HepG2 (cell line): ENCODE data around the gene DCC.

Experiments
- ARID2 ChIP-seq: sonication (generic); formaldehyde crosslinking; IDR thresholded peaks from 2 replicates; pipeline ENCODE4 v1.8.1; 2022; ENCODE audit warnings: mild to moderate bottlenecking, missing genetic modification reagents, borderline replicate concordance
- ASH2L ChIP-seq: fragments of 300-600, 200-600 bp; sonication (generic); IDR thresholded peaks from 2 replicates; pipeline ENCODE4 v1.7.0; 2017; ENCODE audit warnings: low read depth, mild to moderate bottlenecking, moderate library complexity, mixed read lengths, low read length; ENCODE audit not compliant: insufficient read length
- CAMTA2 ChIP-seq: sonication (generic); formaldehyde crosslinking; IDR thresholded peaks from 2 replicates; pipeline ENCODE4 v1.4.0; 2020; ENCODE audit warnings: mild to moderate bottlenecking, missing genetic modification reagents, borderline replicate concordance
- FOXP1 ChIP-seq, 2 experiments: fragments of 450-650 bp in 1 of 2; IDR thresholded peaks; 2 replicates each; pipeline ENCODE4 v1.6.1; 2017 to 2018; ENCODE audit warnings: antibody characterized with exemption in 1 of 2
- MXI1 ChIP-seq: IDR thresholded peaks from 3 replicates; pipeline ENCODE4 v1.6.1; 2012; ENCODE audit warnings: low read depth, low read length, inconsistent platforms, borderline replicate concordance
- NFATC3 ChIP-seq: sonication (generic); formaldehyde crosslinking; IDR thresholded peaks from 2 replicates; pipeline ENCODE4 v1.5.1; 2020; ENCODE audit warnings: mild to moderate bottlenecking, missing genetic modification reagents
- SMC3 ChIP-seq: IDR thresholded peaks from 2 replicates; pipeline ENCODE4 v1.6.1; 2011; ENCODE audit warnings: low read length, improper control_type of control experiment
- SRF ChIP-seq: IDR thresholded peaks from 2 replicates; pipeline ENCODE4 v1.6.1; 2011; ENCODE audit warnings: mild to moderate bottlenecking, low read depth, low read length, moderate library complexity
- YY1 ChIP-seq: IDR thresholded peaks from 2 replicates; pipeline ENCODE4 v1.6.1; 2011; ENCODE audit warnings: low read length, low read depth, moderate library complexity, mild to moderate bottlenecking; ENCODE audit not compliant: insufficient read depth, insufficient replicate concordance
- ZNF740 ChIP-seq: sonication (generic); formaldehyde crosslinking; IDR thresholded peaks from 2 replicates; pipeline ENCODE4 v1.4.0; 2020; ENCODE audit warnings: missing genetic modification reagents
- TF ChIP-seq, protein P1 (sequence below), 2 experiments: sonication (generic) in 1 of 2; formaldehyde crosslinking in 1 of 2; IDR thresholded peaks; 2 replicates each; pipeline versions ENCODE4 v1.5.1 to v1.6.1; 2011 to 2020; ENCODE audit warnings: borderline replicate concordance in 1 of 2, low read depth in 1 of 2, low read length in 1 of 2, mild to moderate bottlenecking in 1 of 2, missing genetic modification reagents in 1 of 2, moderate library complexity in 1 of 2
- TF ChIP-seq, protein P2 (sequence below): sonication (generic); formaldehyde crosslinking; IDR thresholded peaks from 2 replicates; pipeline ENCODE4 v1.5.0; 2020; ENCODE audit warnings: mild to moderate bottlenecking, missing genetic modification reagents, moderate library complexity

DNA sequence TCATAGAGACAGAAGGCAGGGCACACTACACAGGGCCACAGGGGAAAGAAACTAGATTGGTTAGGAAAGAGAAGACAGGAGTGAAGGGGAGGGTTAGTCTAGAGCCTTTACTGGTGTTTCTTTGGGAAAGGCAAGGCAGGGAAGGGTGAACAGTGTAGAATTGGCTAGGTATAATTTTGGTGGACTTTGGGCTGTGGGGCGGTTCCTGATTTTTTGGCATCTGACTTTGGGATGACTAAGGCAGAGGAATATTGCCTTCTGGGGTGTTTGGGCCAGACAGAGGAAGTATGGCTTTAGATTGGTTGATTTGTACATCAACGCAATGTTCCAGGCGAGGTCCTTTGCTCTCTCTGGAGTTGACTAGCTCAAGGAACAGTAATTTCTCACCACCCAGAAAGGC is 534.8 kb downstream of the DCC start:
- TF ChIP-seq CAMTA2 (no peak), SRF (no peak), ARID2 (CRISPR knock-in tag) (no peak), MXI1 (no peak), ASH2L (no peak), ZNF740 (CRISPR knock-in tag) (no peak), YY1 (no peak), SMC3 (no peak), NFATC3 (CRISPR knock-in tag) (no peak), FOXP1 (IDR thresholded peaks at IDR 0.05) (no peak), FOXP1 (CRISPR knock-in tag; IDR thresholded peaks at IDR 0.05) (no peak)
- TF ChIP-seq, protein P1, sequence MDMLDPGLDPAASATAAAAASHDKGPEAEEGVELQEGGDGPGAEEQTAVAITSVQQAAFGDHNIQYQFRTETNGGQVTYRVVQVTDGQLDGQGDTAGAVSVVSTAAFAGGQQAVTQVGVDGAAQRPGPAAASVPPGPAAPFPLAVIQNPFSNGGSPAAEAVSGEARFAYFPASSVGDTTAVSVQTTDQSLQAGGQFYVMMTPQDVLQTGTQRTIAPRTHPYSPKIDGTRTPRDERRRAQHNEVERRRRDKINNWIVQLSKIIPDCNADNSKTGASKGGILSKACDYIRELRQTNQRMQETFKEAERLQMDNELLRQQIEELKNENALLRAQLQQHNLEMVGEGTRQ (IDR thresholded peaks at IDR 0.05; ENCODE audit: low read depth, low read length) = no peak
- TF ChIP-seq, protein P1 (CRISPR knock-in tag; IDR thresholded peaks at IDR 0.05; ENCODE audit: borderline replicate concordance) = no peak
- TF ChIP-seq, protein P2, sequence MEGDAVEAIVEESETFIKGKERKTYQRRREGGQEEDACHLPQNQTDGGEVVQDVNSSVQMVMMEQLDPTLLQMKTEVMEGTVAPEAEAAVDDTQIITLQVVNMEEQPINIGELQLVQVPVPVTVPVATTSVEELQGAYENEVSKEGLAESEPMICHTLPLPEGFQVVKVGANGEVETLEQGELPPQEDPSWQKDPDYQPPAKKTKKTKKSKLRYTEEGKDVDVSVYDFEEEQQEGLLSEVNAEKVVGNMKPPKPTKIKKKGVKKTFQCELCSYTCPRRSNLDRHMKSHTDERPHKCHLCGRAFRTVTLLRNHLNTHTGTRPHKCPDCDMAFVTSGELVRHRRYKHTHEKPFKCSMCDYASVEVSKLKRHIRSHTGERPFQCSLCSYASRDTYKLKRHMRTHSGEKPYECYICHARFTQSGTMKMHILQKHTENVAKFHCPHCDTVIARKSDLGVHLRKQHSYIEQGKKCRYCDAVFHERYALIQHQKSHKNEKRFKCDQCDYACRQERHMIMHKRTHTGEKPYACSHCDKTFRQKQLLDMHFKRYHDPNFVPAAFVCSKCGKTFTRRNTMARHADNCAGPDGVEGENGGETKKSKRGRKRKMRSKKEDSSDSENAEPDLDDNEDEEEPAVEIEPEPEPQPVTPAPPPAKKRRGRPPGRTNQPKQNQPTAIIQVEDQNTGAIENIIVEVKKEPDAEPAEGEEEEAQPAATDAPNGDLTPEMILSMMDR (CRISPR knock-in tag) = no peak
